PFSK-1 (cell line): ENCODE data around the gene NDC1.

Experiments
- FOXP2 ChIP-seq: optimal IDR thresholded peaks from 2 replicates; pipeline ENCODE3; 2011; ENCODE audit warnings: borderline replicate concordance, control low read depth, inconsistent platforms; ENCODE audit not compliant: insufficient read depth; ENCODE audit errors: extremely low read length, extremely low read depth
- POLR2AphosphoS5 ChIP-seq: IDR thresholded peaks from 2 replicates; pipeline ENCODE4 v1.6.1; 2012; ENCODE audit warnings: low read depth, mild to moderate bottlenecking, control low read depth, low read length, moderate library complexity
- REST ChIP-seq, 2 experiments: IDR thresholded peaks; 2 replicates each; pipeline versions ENCODE4 v1.6.1 to v1.8.0; 2011 to 2012; ENCODE audit warnings: low read depth in 2 of 2, low read length in 2 of 2, control low read depth in 1 of 2, inconsistent platforms in 1 of 2, mild to moderate bottlenecking in 1 of 2, moderate library complexity in 1 of 2; ENCODE audit not compliant: insufficient read depth in 1 of 2
- SIN3A ChIP-seq: IDR thresholded peaks from 2 replicates; pipeline ENCODE4 v1.6.1; 2012; ENCODE audit warnings: mild to moderate bottlenecking, low read length, moderate library complexity, borderline replicate concordance; ENCODE audit not compliant: insufficient read depth
- TAF1 ChIP-seq: IDR thresholded peaks from 2 replicates; pipeline ENCODE4 v1.6.1; 2012; ENCODE audit warnings: low read length, control low read depth, borderline replicate concordance; ENCODE audit not compliant: insufficient read depth

The NDC1 gene

GRCh38 chr1:53738205-53739108 is 99.6 kb downstream of the NDC1 start:
- no peak for TF ChIP-seq SIN3A
- no peak for TF ChIP-seq REST (IDR thresholded peaks at IDR 0.05; ENCODE audit: insufficient read depth in 1 of 2, low read depth in 2 of 2, low read length in 2 of 2)
- no peak for TF ChIP-seq FOXP2
- no peak for TF ChIP-seq POLR2AphosphoS5
- no peak for TF ChIP-seq TAF1

GRCh38 chr1:53737648-53738204 is 100.4 kb downstream of the NDC1 start:
- TF ChIP-seq FOXP2, result no peak
- no peak for TF ChIP-seq POLR2AphosphoS5
- TF ChIP-seq REST (IDR thresholded peaks at IDR 0.05; ENCODE audit: insufficient read depth in 1 of 2, low read depth in 2 of 2, low read length in 2 of 2), result no peak
- no peak for TF ChIP-seq TAF1

GRCh38 chr1:53736290-53736689 is 101.8 kb downstream of the NDC1 start:
- TF ChIP-seq POLR2AphosphoS5 (no peak), FOXP2 (no peak), REST (IDR thresholded peaks at IDR 0.05; ENCODE audit: insufficient read depth in 1 of 2, low read depth in 2 of 2, low read length in 2 of 2) (no peak), SIN3A (no peak), TAF1 (no peak)

- TF ChIP-seq SIN3A, result no peak
- no peak for TF ChIP-seq POLR2AphosphoS5
- no peak for TF ChIP-seq FOXP2
- no peak for TF ChIP-seq TAF1
- TF ChIP-seq REST (IDR thresholded peaks at IDR 0.05; ENCODE audit: insufficient read depth in 1 of 2, low read depth in 2 of 2, low read length in 2 of 2), result no peak
Observed at GRCh38 chr1:53735681-53736080, 102.4 kb downstream of the NDC1 start.
